Keratinocyte (primary cell): ENCODE data around the gene CLCN2.

Experiments used
- EZH2 ChIP-seq: IDR thresholded peaks from one replicate; pipeline ENCODE4 v1.6.1; 2012; ENCODE audit warnings: inconsistent platforms, mild to moderate bottlenecking, low read length, moderate library complexity
- TF ChIP-seq, protein P1 (sequence below), 3 experiments: IDR thresholded peaks in 1 of 3; conservative IDR thresholded peaks in 1 of 3; optimal IDR thresholded peaks in 1 of 3; 2 replicates in 2 of 3; 3 replicates in 1 of 3; pipeline versions ENCODE3 to v1.5.1; 2011; ENCODE audit warnings: low read length in 3 of 3, mild to moderate bottlenecking in 3 of 3, moderate library complexity in 2 of 3, control low read depth in 1 of 3, inconsistent platforms in 1 of 3; ENCODE audit not compliant: insufficient read depth in 2 of 3; ENCODE audit errors: extremely low read depth in 1 of 3

- TF ChIP-seq, protein P1, sequence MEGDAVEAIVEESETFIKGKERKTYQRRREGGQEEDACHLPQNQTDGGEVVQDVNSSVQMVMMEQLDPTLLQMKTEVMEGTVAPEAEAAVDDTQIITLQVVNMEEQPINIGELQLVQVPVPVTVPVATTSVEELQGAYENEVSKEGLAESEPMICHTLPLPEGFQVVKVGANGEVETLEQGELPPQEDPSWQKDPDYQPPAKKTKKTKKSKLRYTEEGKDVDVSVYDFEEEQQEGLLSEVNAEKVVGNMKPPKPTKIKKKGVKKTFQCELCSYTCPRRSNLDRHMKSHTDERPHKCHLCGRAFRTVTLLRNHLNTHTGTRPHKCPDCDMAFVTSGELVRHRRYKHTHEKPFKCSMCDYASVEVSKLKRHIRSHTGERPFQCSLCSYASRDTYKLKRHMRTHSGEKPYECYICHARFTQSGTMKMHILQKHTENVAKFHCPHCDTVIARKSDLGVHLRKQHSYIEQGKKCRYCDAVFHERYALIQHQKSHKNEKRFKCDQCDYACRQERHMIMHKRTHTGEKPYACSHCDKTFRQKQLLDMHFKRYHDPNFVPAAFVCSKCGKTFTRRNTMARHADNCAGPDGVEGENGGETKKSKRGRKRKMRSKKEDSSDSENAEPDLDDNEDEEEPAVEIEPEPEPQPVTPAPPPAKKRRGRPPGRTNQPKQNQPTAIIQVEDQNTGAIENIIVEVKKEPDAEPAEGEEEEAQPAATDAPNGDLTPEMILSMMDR (optimal IDR thresholded peaks at IDR 0.05 in 1 of 3, IDR thresholded peaks at IDR 0.05 in 1 of 3, conservative IDR thresholded peaks at IDR 0.05 in 1 of 3; ENCODE audit: extremely low read depth in 1 of 3, insufficient read depth in 2 of 3, low read length in 3 of 3): no peak
- no peak for TF ChIP-seq EZH2
Observed at GRCh38 chr3:184358124-184358767, 3.2 kb downstream of the CLCN2 start.
